Ureter (tissue), 1 donor: Measurements from ENCODE around the gene MAD2L1BP. TPM values are rescaled to one million over a fixed set of nuclear protein-coding genes. Genes with fewer than 3 reads are reported as not detected.
A peak's percentile ranks its signal among the peaks of the same experiment; 100 is the strongest.

ENCODE experiments used
- DNase-seq: peaks from one replicate; pipeline ENCODE4 v3.0.0-alpha.2; 2020; ENCODE audit warnings: low spot score
- total RNA-seq: library from RNA; stranded (reverse); gene quantifications from one replicate; pipeline ENCODE4 v1.2.4, GENCODE V29; 2023
- donor health status: DM: yes; HTN: yes; CAD: no.

MAD2L1BP gene
- total RNA-seq, 1 donor from 2014 or later, result 27.2 TPM

DNA sequence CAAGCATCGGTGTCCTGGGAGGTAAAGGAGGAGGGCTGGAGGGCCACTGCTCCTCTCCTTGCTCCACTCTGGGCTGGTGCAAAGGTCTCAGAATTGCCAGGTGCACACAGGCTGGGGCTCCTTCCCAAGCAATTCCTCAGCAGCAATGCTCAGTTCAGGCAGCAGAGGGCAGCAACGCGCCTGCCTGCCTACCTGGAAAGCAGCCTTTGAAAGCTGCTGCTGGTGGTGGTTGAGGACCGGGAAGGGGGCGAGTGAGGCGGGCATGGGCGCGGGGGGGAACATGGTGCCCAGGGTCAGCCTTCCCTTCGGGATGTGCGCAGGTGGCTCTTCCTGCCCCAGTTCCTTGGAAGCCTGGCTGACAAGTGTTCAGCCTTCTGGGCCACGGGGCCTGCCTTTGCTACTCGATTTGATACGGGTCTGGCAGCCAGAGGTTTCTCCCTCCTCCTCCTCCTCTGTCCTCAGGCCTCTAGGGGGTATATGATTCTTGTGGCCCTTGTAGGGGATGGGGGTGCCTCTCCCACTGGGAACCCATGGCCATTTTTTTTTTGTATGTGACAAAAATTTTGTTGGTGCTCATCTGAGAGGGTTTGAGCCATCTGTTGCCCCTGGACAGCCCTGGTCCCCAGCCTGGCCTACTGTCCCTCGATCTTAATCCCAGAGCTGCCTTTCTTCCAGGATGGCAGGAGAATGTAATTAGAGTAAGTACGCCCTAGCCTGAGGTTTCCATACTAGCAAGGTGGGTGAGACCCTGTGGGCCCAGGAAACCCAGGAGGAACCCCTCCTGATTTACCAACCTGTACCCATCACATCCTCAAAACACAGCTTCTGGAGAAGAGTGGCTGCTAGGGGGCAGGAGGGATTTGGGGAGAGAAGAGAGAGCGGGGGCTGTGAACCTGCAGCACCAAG lies 31.9 kb downstream of the MAD2L1BP start:
- DNase-seq, result peak; percentile 88

- DNase-seq, result peak; percentile 93
Measured at GRCh38 chr6:43668151-43669028, 32.8 kb downstream of the MAD2L1BP start.

- peak; percentile 54 for DNase-seq
Measured at GRCh38 chr6:43669050-43669921, 33.6 kb downstream of the MAD2L1BP start.

DNA sequence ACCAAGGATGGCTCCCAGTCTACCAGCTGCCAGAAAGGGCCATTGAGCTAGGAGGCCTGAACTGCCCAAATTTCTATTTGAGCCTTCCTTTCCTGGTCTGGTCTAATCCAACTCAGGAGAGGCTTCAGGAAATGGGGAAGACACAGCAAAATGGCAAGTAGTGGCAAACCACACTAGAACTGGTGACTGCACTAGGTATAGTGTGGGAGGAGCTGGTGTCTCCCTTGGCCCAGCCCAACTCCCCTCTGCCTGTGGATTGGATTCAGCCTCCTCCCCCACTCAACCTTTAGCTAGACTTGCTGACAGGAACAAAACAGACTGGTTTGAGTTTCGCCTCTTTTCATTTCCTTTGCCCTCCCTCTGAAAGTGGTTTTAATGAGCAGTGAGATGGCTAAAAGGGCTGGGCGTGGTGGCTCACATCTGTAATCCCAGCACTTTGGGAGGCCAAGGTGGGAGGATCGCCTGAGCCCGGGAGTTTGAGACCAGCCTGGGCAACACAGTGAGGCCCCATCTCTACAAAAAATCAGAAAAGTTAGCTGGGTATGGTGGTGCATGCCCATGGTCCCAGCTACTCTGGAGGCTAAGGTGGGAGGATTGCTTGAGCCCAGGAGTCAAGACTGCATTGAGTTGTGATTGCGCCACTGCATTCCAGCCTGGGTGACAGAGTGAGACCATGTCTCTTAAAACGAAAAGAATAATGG lies 34.4 kb downstream of the MAD2L1BP start:
- peak; percentile 86 for DNase-seq

GRCh38 chr6:43670623-43670986 lies 35.0 kb downstream of the MAD2L1BP start:
- DNase-seq, result no peak

- no peak for DNase-seq
Measured at GRCh38 chr6:43671011-43671800, 35.6 kb downstream of the MAD2L1BP start.

- no peak for DNase-seq
Measured at GRCh38 chr6:43671801-43672690, 36.4 kb downstream of the MAD2L1BP start.

DNA sequence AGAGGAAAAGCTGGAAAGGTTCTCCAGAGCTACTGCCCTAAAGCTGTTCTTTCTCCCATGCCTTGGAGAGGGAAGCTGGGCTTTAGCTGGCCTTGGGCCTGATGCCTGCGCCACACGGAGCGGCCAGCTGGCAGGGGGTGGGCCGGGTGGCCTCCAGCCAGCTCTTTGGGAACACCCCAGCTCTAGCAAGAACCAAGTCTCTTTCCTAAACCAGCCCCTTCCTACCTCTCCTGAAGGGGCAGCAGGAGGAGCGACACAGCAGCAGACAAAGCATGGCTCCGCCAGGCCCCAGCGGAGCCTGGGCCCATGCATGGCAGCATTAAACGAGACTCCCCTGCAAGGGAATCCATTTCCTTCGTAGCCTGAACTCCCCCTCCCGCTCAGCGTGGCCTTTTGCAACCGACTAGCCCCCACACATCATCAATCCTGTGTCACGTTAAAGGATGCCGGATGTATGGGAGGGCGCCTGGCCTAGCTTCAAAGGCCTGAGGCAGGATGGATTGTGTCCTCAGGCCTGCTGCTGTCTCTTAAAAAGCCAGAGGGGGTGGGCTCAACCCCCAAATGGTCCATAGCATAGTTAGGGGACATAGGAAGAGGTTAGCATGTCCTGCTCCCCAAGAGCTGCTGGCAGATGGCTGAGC lies 37.9 kb downstream of the MAD2L1BP start:
- no peak for DNase-seq

- no peak for DNase-seq
Measured at GRCh38 chr6:43674291-43674690, 38.7 kb downstream of the MAD2L1BP start.

- DNase-seq, result no peak
Measured at GRCh38 chr6:43674921-43675320, 39.3 kb downstream of the MAD2L1BP start.

DNA sequence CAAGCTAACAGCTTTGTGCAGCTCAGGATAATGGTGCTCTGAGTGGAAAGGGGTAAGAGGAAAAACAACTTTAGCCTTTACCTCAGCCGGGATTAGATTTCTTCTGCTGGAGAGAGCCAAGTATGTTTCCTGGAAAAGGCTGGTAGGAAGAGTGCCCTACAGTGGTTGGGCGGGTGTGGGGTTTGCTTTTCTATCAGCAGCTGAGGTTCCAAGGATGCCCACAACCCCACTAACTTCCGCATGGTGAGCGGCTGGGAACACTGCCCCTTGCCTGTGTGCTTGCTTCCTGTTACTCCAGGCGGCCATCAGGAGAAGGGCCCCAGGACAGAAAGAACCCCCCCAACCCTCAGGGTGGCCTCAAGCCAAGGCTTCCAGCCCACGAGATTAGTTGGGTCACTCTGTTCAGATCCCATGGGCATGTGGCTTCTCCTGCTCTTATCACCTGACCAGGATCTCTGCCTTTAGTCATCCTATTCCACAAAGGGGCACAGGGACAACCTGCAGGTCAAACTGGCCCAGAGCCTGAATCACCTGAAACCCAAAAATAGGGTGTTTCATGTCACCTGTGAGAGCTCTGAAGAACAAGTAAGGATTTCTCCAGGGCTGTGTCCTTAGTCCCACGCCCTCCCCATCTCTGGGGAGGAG lies 41.4 kb downstream of the MAD2L1BP start:
- no peak for DNase-seq

- DNase-seq, result no peak
Measured at GRCh38 chr6:43677759-43678158, 42.1 kb downstream of the MAD2L1BP start.

GRCh38 chr6:43678341-43678740 lies 42.7 kb downstream of the MAD2L1BP start:
- DNase-seq, result no peak

- no peak for DNase-seq
Measured at GRCh38 chr6:43679057-43679456, 43.4 kb downstream of the MAD2L1BP start.

- DNase-seq, result no peak
Measured at GRCh38 chr6:43680308-43681200, 44.9 kb downstream of the MAD2L1BP start.

DNA sequence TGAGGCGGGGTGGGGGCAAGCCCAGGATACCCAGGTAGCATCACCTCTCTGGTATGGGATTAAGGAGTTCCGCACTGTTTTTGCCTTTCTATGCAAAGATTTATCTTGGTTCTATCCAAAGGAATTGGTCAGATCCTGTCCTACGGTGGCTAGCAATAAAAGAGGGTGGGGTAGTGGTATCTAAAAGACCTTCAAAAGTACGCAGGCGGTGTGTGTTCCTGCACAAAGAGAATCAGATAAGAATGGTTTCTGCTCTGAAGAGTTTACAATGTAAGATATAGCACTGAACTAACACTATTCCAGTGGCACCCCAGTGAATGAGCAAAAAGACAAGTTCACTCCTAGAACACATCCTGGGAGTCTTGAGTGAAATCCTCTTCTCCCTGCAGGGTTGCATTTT lies 45.7 kb downstream of the MAD2L1BP start:
- no peak for DNase-seq
